Central memory CD8-positive, alpha-beta T cell (primary cell): ENCODE data around the gene JAG2.

Experiments used
- ATAC-seq: fragments of 150-1000 bp; cut with Tn5 transposase; replicated peaks from 2 replicates; pipeline ENCODE4 v1.10.0; 2022; ENCODE audit warnings: mild to moderate bottlenecking, moderate FRiP score, moderate number of reproducible peaks; ENCODE audit not compliant: poor library complexity, severe bottlenecking; ENCODE audit errors: extremely low read depth
- DNase-seq, 2 donors: peaks; one replicate each; pipeline ENCODE4 v3.0.0; 2021; ENCODE audit warnings: low spot score in 2 of 2
- H3K27ac Mint-ChIP-seq: one replicate; pipeline ENCODE4 v1.8.0; 2022; ENCODE audit warnings: low read depth, mild to moderate bottlenecking, moderate library complexity, mixed read lengths
- H3K27me3 Mint-ChIP-seq: one replicate; pipeline ENCODE4 v1.8.0; 2022; ENCODE audit warnings: mixed read lengths
- H3K36me3 Mint-ChIP-seq: one replicate; pipeline ENCODE4 v1.8.0; 2022; ENCODE audit warnings: mild to moderate bottlenecking, moderate library complexity, mixed read lengths; ENCODE audit not compliant: insufficient read depth
- H3K4me1 Mint-ChIP-seq: one replicate; pipeline ENCODE4 v1.8.0; 2022; ENCODE audit warnings: mixed read lengths
- H3K4me3 Mint-ChIP-seq: one replicate; pipeline ENCODE4 v1.8.0; 2022; ENCODE audit warnings: mild to moderate bottlenecking, moderate library complexity, mixed read lengths
- H3K9me3 Mint-ChIP-seq: one replicate; pipeline ENCODE4 v1.8.0; 2022; ENCODE audit warnings: mixed read lengths

The JAG2 gene

GRCh38 chr14:105165134-105165704 lies 3.4 kb downstream of the JAG2 start:
- ATAC-seq, result no peak
- peaks cover 2% of the 10 kb centered on the region for H3K36me3 Mint-ChIP-seq
- peaks cover 19% of the 10 kb centered on the region for H3K27me3 Mint-ChIP-seq
- no peak overlapping the region for H3K27ac Mint-ChIP-seq
- no peak for DNase-seq
- H3K9me3 Mint-ChIP-seq, result no peaks in the 10 kb centered on the region
- peaks cover 6% of the 10 kb centered on the region for H3K4me1 Mint-ChIP-seq
- H3K4me3 Mint-ChIP-seq, result no peak overlapping the region

- ATAC-seq, result no peak
- DNase-seq, result no peak
- Mint-ChIP-seq H3K27ac (no peak overlapping the region), H3K4me1 (no peaks in the 10 kb centered on the region), H3K27me3 (peaks cover 7% of the 10 kb centered on the region), H3K4me3 (no peak overlapping the region), H3K9me3 (no peaks in the 10 kb centered on the region), H3K36me3 (no peaks in the 10 kb centered on the region)
These were observed 5.4 kb downstream of the JAG2 start for GRCh38 chr14:105163040-105163742.

GRCh38 chr14:105162669-105162979 lies 6.0 kb downstream of the JAG2 start:
- H3K9me3 Mint-ChIP-seq, result no peaks in the 10 kb centered on the region
- H3K27ac Mint-ChIP-seq, result no peak overlapping the region
- H3K36me3 Mint-ChIP-seq, result no peaks in the 10 kb centered on the region
- no peaks in the 10 kb centered on the region for H3K4me1 Mint-ChIP-seq
- DNase-seq, result no peak
- peaks cover 8% of the 10 kb centered on the region for H3K27me3 Mint-ChIP-seq
- H3K4me3 Mint-ChIP-seq, result no peak overlapping the region
- no peak for ATAC-seq

GRCh38 chr14:105161964-105162668 lies 6.5 kb downstream of the JAG2 start:
- H3K4me1 Mint-ChIP-seq, result no peaks in the 10 kb centered on the region
- no peaks in the 10 kb centered on the region for H3K9me3 Mint-ChIP-seq
- H3K27me3 Mint-ChIP-seq, result peaks cover 13% of the 10 kb centered on the region
- DNase-seq (peak in 1 of 2 donors; percentile 28), ATAC-seq (peak; percentile 32)
- H3K36me3 Mint-ChIP-seq, result peaks cover 2% of the 10 kb centered on the region
- H3K4me3 Mint-ChIP-seq, result no peak overlapping the region
- no peak overlapping the region for H3K27ac Mint-ChIP-seq

- Mint-ChIP-seq H3K4me1 (no peaks in the 10 kb centered on the region), H3K9me3 (no peaks in the 10 kb centered on the region), H3K27ac (no peak overlapping the region), H3K4me3 (no peak overlapping the region), H3K27me3 (peaks cover 9% of the 10 kb centered on the region), H3K36me3 (peaks cover 2% of the 10 kb centered on the region)
- ATAC-seq (no peak), DNase-seq (no peak)
These were observed 7.3 kb downstream of the JAG2 start for GRCh38 chr14:105161309-105161708.

- H3K27ac Mint-ChIP-seq, result no peak overlapping the region
- H3K9me3 Mint-ChIP-seq, result no peaks in the 10 kb centered on the region
- peaks cover 2% of the 10 kb centered on the region for H3K36me3 Mint-ChIP-seq
- no peak for DNase-seq
- no peak for ATAC-seq
- H3K4me1 Mint-ChIP-seq, result no peaks in the 10 kb centered on the region
- no peak overlapping the region for H3K4me3 Mint-ChIP-seq
- H3K27me3 Mint-ChIP-seq, result peaks cover 9% of the 10 kb centered on the region
These were observed 7.8 kb downstream of the JAG2 start for GRCh38 chr14:105160776-105161175.

GRCh38 chr14:105159344-105159743 lies 9.2 kb downstream of the JAG2 start:
- no peak overlapping the region for H3K27ac Mint-ChIP-seq
- no peak for ATAC-seq
- H3K9me3 Mint-ChIP-seq, result no peaks in the 10 kb centered on the region
- H3K4me1 Mint-ChIP-seq, result no peaks in the 10 kb centered on the region
- H3K36me3 Mint-ChIP-seq, result peaks cover 2% of the 10 kb centered on the region
- peaks cover 9% of the 10 kb centered on the region for H3K27me3 Mint-ChIP-seq
- no peak for DNase-seq
- no peak overlapping the region for H3K4me3 Mint-ChIP-seq

- Mint-ChIP-seq H3K4me1 (no peaks in the 10 kb centered on the region), H3K4me3 (no peak overlapping the region), H3K9me3 (no peaks in the 10 kb centered on the region), H3K27me3 (peaks cover 9% of the 10 kb centered on the region), H3K27ac (no peak overlapping the region), H3K36me3 (peaks cover 2% of the 10 kb centered on the region)
- DNase-seq (no peak), ATAC-seq (no peak)
These were observed 9.8 kb downstream of the JAG2 start for GRCh38 chr14:105158794-105159193.

GRCh38 chr14:105157872-105158271 lies 10.7 kb downstream of the JAG2 start:
- no peak for DNase-seq
- Mint-ChIP-seq H3K27ac (no peak overlapping the region), H3K36me3 (peaks cover 2% of the 10 kb centered on the region), H3K9me3 (no peaks in the 10 kb centered on the region), H3K27me3 (peaks cover 9% of the 10 kb centered on the region), H3K4me1 (no peaks in the 10 kb centered on the region), H3K4me3 (no peak overlapping the region)
- ATAC-seq, result no peak

GRCh38 chr14:105156414-105157375 lies 11.9 kb downstream of the JAG2 start:
- H3K27me3 Mint-ChIP-seq, result peaks cover 9% of the 10 kb centered on the region
- DNase-seq, result no peak
- no peak overlapping the region for H3K27ac Mint-ChIP-seq
- H3K4me1 Mint-ChIP-seq, result no peaks in the 10 kb centered on the region
- peaks cover 2% of the 10 kb centered on the region for H3K36me3 Mint-ChIP-seq
- ATAC-seq, result no peak
- no peaks in the 10 kb centered on the region for H3K9me3 Mint-ChIP-seq
- H3K4me3 Mint-ChIP-seq, result no peak overlapping the region

GRCh38 chr14:105155681-105156413 lies 12.7 kb downstream of the JAG2 start:
- H3K4me1 Mint-ChIP-seq, result no peaks in the 10 kb centered on the region
- H3K36me3 Mint-ChIP-seq, result peaks cover 2% of the 10 kb centered on the region
- H3K27ac Mint-ChIP-seq, result no peak overlapping the region
- DNase-seq (no peak), ATAC-seq (no peak)
- peaks cover 9% of the 10 kb centered on the region for H3K27me3 Mint-ChIP-seq
- no peak overlapping the region for H3K4me3 Mint-ChIP-seq
- H3K9me3 Mint-ChIP-seq, result no peaks in the 10 kb centered on the region
